HL-60 (cell line): ENCODE data around the gene FBN1.

ENCODE experiments used
- GABPA ChIP-seq: IDR thresholded peaks from 2 replicates; pipeline ENCODE4 v1.6.1; 2012; ENCODE audit warnings: low read depth
- POLR2AphosphoS5 ChIP-seq: IDR thresholded peaks from 2 replicates; pipeline ENCODE4 v1.6.1; 2012; ENCODE audit warnings: low read depth
- SPI1 ChIP-seq: IDR thresholded peaks from 2 replicates; pipeline ENCODE4 v1.6.1; 2012; ENCODE audit warnings: low read depth, mild to moderate bottlenecking, borderline replicate concordance
- TF ChIP-seq, protein P1 (sequence below): IDR thresholded peaks from one replicate; pipeline ENCODE4 v1.5.1; 2011; ENCODE audit warnings: low read length, control low read depth, inconsistent platforms; ENCODE audit not compliant: insufficient read depth
- TF ChIP-seq, protein P2 (sequence below): IDR thresholded peaks from 2 replicates; pipeline ENCODE4 v1.6.1; 2012; ENCODE audit warnings: low read depth; ENCODE audit not compliant: insufficient replicate concordance

DNA sequence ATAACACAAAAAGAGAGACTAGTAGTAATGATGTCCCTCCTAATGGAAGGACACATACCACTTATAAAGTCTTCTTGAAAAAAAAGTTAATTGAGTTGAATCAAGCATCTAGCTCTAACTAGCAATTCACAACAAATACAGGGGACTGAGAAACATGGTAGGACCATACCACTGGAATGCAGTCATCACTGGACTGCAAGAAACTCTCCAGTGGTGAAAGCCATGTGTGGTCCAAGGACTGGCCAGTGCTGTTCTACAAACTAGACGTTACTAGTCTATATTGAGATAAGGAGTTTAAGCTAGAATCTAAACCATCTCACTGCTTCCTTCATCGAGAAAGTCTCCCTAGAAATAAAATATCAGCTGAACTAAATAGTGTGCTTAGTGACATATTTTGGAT, 16.7 kb downstream of the FBN1 start:
- TF ChIP-seq, protein P1, sequence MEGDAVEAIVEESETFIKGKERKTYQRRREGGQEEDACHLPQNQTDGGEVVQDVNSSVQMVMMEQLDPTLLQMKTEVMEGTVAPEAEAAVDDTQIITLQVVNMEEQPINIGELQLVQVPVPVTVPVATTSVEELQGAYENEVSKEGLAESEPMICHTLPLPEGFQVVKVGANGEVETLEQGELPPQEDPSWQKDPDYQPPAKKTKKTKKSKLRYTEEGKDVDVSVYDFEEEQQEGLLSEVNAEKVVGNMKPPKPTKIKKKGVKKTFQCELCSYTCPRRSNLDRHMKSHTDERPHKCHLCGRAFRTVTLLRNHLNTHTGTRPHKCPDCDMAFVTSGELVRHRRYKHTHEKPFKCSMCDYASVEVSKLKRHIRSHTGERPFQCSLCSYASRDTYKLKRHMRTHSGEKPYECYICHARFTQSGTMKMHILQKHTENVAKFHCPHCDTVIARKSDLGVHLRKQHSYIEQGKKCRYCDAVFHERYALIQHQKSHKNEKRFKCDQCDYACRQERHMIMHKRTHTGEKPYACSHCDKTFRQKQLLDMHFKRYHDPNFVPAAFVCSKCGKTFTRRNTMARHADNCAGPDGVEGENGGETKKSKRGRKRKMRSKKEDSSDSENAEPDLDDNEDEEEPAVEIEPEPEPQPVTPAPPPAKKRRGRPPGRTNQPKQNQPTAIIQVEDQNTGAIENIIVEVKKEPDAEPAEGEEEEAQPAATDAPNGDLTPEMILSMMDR: no peak
- TF ChIP-seq, protein P2, sequence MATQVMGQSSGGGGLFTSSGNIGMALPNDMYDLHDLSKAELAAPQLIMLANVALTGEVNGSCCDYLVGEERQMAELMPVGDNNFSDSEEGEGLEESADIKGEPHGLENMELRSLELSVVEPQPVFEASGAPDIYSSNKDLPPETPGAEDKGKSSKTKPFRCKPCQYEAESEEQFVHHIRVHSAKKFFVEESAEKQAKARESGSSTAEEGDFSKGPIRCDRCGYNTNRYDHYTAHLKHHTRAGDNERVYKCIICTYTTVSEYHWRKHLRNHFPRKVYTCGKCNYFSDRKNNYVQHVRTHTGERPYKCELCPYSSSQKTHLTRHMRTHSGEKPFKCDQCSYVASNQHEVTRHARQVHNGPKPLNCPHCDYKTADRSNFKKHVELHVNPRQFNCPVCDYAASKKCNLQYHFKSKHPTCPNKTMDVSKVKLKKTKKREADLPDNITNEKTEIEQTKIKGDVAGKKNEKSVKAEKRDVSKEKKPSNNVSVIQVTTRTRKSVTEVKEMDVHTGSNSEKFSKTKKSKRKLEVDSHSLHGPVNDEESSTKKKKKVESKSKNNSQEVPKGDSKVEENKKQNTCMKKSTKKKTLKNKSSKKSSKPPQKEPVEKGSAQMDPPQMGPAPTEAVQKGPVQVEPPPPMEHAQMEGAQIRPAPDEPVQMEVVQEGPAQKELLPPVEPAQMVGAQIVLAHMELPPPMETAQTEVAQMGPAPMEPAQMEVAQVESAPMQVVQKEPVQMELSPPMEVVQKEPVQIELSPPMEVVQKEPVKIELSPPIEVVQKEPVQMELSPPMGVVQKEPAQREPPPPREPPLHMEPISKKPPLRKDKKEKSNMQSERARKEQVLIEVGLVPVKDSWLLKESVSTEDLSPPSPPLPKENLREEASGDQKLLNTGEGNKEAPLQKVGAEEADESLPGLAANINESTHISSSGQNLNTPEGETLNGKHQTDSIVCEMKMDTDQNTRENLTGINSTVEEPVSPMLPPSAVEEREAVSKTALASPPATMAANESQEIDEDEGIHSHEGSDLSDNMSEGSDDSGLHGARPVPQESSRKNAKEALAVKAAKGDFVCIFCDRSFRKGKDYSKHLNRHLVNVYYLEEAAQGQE: no peak
- TF ChIP-seq POLR2AphosphoS5: no peak
- TF ChIP-seq GABPA: no peak
- TF ChIP-seq SPI1: no peak
